ENCODE data around the gene GRK2.
"Not testable (repeated sequence)": the region's sequence is repeated elsewhere in the genome, so short reads cannot be mapped to it uniquely, and the experiment has no call there.

GRK2 gene

DNA sequence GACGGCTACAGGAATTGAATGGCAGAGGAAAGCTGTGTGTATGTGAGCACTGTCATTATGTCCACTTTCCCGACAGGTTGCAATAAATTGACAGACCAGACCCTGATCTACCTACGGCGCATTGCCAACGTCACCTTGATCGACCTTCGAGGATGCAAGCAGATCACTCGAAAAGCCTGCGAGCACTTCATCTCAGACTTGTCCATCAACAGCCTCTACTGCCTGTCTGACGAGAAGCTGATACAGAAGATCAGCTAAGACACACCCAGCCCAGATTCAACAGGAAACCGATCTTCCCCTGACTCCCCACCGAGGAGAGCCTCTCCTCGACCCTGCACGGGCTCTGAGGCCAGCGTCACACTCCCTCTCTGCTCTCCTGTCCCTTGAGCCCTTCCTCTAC lies 11.5 kb upstream of the GRK2 start:
- no peak for DNase-seq (ENCODE audit: extremely low read depth, low read depth)
- no peak overlapping the region for H3K4me3 ChIP-seq (replicated peaks; ENCODE audit: low read depth, low read length)
- TF ChIP-seq, protein P1, sequence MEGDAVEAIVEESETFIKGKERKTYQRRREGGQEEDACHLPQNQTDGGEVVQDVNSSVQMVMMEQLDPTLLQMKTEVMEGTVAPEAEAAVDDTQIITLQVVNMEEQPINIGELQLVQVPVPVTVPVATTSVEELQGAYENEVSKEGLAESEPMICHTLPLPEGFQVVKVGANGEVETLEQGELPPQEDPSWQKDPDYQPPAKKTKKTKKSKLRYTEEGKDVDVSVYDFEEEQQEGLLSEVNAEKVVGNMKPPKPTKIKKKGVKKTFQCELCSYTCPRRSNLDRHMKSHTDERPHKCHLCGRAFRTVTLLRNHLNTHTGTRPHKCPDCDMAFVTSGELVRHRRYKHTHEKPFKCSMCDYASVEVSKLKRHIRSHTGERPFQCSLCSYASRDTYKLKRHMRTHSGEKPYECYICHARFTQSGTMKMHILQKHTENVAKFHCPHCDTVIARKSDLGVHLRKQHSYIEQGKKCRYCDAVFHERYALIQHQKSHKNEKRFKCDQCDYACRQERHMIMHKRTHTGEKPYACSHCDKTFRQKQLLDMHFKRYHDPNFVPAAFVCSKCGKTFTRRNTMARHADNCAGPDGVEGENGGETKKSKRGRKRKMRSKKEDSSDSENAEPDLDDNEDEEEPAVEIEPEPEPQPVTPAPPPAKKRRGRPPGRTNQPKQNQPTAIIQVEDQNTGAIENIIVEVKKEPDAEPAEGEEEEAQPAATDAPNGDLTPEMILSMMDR (IDR thresholded peaks at IDR 0.05; ENCODE audit: low read depth, low read length, missing control alignments): no peak

DNA sequence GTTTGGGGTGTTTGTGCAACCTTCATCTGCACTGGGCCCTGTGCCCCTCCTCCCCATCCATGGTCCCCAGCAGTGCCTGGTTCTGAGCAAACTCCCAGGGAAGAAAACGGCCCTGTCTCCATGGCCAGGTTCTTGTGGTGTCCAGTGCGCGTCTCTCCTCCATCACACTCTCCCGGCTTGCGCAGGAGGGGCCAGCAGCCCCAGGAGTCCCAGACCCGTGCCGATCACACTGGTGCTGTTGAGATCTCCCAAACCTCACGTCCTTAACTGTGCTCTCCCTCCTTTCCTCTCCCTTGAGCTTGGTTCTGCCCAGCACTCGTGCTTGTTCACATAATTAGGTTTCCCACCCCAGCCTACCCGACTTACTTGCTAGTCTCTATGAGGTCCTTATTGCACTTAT lies 10.9 kb upstream of the GRK2 start:
- TF ChIP-seq, protein P1 (IDR thresholded peaks at IDR 0.05; ENCODE audit: low read depth, low read length, missing control alignments): no peak
- DNase-seq (ENCODE audit: extremely low read depth, low read depth): no peak
- no peak overlapping the region for H3K4me3 ChIP-seq (replicated peaks; ENCODE audit: low read depth, low read length)

DNA sequence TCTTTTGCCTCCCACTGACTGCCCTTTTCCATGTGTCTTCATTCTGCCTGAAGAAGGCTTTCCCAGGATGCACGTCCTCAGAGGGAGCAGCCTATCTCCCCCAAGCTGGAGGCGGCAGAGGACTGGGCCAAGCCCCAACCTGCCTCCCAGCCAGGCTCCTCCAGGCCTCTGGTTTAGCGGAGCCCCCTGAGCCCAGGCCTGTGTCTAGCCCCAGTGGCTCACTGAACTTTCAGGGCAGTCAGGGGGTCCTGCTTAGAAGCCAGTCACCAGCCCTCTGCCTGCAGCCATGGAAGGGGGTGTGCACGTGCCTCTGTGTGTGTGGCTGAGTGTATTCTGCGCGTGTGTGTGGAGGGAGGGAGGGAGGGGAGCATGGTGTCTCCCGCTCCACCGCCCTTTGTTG lies 10.4 kb upstream of the GRK2 start:
- TF ChIP-seq, protein P1 (IDR thresholded peaks at IDR 0.05; ENCODE audit: low read depth, low read length, missing control alignments): no peak
- DNase-seq (ENCODE audit: extremely low read depth, low read depth): no peak
- no peak overlapping the region for H3K4me3 ChIP-seq (replicated peaks; ENCODE audit: low read depth, low read length)

DNA sequence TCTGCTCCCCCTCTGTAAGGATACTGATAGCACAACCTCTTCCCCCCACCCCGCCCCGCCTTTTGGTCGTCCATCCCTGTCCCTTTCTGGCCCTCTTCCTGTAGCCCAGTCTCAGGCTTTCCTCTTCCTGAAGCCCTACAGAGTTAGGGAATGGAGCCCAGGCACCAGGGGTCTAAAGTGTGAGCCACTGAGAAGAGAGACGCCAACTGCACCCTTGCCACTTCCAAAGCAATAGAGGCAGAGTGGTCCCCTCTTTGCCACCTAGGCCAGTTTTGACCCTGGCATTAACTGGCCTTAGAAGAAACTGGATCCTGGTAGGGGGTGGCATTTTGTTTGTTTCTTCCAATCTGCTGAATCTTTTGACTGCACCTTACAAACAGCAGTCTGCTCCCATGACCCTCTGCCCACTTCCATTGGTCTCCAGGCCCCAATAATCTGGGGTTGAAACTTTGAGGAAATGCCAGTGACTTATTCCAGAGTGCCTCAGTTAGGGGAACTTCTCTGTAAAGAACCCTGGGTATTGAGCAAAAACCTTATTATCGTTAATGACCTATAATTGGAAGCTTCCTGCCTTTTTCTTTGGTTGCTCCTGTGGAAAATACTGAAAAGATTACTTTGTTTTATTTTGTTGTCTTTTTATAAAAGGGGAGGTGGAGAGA lies 9.7 kb upstream of the GRK2 start:
- TF ChIP-seq, protein P1 (IDR thresholded peaks at IDR 0.05; ENCODE audit: low read depth, low read length, missing control alignments): no peak

DNA sequence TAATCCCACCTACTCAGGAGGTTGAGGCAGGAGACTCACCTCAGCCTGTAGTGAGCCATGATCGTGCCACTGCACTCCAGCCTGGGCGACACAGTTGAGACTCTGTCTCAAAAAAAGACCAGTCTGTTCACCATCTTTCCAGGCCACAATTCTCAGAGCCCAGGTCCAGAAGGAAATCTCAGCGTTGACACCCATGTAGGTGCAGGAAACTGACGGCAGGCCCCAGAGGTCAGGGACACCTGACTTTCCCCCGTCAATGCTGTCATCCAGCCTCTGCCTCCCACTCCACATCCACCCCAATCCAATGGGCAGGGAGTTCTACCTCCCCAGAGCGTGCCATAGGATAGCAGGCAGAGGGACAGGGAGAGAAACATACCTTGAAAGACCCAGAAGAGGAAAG lies 5.9 kb upstream of the GRK2 start:
- DNase-seq (ENCODE audit: extremely low read depth, low read depth): no peak
- TF ChIP-seq, protein P1 (IDR thresholded peaks at IDR 0.05; ENCODE audit: low read depth, low read length, missing control alignments): no peak
- no peak overlapping the region for H3K4me3 ChIP-seq (replicated peaks; ENCODE audit: low read depth, low read length)

More for the DNA sequence above, 9.7 kb upstream of the GRK2 start:
- no peak for DNase-seq (ENCODE audit: extremely low read depth, low read depth)
- H3K4me3 ChIP-seq (replicated peaks; ENCODE audit: low read depth, low read length): no peak overlapping the region

DNA sequence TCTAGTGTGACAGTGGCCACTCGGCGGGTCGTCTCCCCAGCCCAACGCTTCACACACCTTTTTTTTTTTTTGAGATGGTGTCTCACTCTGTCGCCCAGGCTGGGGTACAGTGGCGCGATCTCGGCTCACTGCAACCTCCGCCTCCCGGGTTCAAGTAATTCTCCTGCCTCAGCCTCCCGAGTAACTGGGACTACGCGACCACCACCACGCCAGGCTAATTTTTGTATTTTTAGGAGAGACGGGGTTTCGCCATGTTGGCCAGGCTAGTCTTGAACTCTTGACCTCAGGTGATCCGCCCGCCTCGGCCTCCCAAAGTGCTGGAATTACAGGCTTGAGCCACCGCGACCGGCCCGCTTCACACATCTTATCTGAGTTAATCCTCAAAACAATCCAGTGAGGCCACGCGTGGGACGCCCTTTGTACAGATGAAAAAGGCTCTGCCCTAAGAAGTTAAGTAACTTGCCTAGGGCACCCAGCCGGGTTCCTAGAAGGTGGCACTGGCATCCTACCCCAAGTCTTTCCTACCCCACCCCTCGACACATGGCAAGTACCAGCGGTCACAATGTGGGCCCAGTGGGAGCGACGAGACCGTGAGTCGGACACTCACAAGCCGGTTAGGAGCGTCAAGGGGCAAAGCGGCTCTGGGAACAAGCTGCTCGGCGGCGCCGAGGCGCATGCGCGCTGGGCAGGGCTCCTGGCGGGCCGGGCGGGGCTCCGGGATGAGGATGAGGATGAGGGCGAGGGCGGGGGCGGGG lies 5.2 kb upstream of the GRK2 start:
- peak overlapping the region; percentile 13 for H3K4me3 ChIP-seq (replicated peaks; ENCODE audit: low read depth, low read length)
- DNase-seq (ENCODE audit: extremely low read depth, low read depth): not testable (repeated sequence)

DNA sequence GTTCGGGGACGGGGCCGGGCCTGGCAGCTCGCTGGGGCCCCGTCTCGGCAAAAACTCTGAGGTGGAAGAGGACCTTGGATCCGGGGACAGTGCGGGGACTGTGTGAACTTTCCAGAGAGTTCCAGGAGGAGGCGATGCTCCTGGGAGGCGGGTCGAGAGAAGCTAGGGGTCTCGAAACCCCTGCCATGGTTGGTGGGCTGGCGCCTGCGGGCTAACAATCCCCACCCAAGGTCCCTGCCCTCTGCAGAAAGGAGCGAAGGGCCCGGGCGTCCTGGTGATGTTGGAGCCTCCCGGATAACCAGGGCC lies 4.7 kb upstream of the GRK2 start:
- peak overlapping the region; percentile 13 for H3K4me3 ChIP-seq (replicated peaks; ENCODE audit: low read depth, low read length)
- DNase-seq (ENCODE audit: extremely low read depth, low read depth): no peak
- TF ChIP-seq, protein P1 (IDR thresholded peaks at IDR 0.05; ENCODE audit: low read depth, low read length, missing control alignments): no peak

Measured in HFF-Myc (cell line).